Measurements from ENCODE around the gene SLC25A48.

DNA sequence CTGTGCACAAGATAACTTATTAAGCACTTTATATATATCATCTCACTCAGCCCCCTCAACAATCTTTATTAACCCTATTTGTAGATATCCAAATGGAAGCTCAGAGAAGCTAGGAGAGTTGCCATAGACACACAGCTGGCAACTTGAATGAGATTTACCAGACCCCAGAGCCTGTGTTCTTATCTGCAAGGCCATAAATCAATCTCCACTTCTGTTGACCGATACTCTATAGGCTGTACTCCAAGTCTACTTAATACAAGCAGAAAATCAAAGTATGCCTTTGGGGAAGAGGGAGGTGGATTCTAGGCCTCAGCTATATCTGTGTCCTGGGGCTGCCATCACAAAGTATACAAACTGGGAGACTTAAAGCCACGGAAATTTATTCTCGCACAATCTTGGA lies 67.2 kb downstream of the SLC25A48 start:
- TF ChIP-seq CTCF (IDR thresholded peaks at IDR 0.05; ENCODE audit: low read depth, low read length, poor library complexity, severe bottlenecking): no peak
- no peak for TF ChIP-seq EZH2phosphoT487 (IDR thresholded peaks at IDR 0.05; ENCODE audit: borderline replicate concordance, low read length)

Data from DOHH2 (cell line).